Activated naive CD8-positive, alpha-beta T cell treated with anti-CD3 and anti-CD28 coated beads, Interleukin-2, amount 10 ng/mL, durations not matched to agents 7 days and 5 days (primary cell): ENCODE measurements around the gene CTSH. TPM values are rescaled to one million over a fixed set of nuclear protein-coding genes. Genes with fewer than 3 reads are reported as not detected.
"Not testable (repeated sequence)": the region's sequence is repeated elsewhere in the genome, so short reads cannot be mapped to it uniquely, and the experiment has no call there.

Experiments
- ATAC-seq: fragments of 150-1000 bp; cut with Tn5 transposase; one replicate; pipeline ENCODE4 v1.10.0; 2021; ENCODE audit warnings: low read depth, moderate library complexity
- POLR2A ChIA-PET: fragments of 350-600 bp; sonication (Branson Sonifier 250); formaldehyde crosslinking; loops from one replicate; lab custom pipeline; 2021; ENCODE audit warnings: antibody characterized with exemption; lab: Charles Lee
- DNase-seq: peaks from one replicate; pipeline ENCODE4 v3.0.0; 2021
- H3K27ac Mint-ChIP-seq: one replicate; pipeline ENCODE4 v1.8.0; 2022; ENCODE audit warnings: mild to moderate bottlenecking, mixed read lengths
- H3K27me3 Mint-ChIP-seq: one replicate; pipeline ENCODE4 v1.8.0; 2022; ENCODE audit warnings: mild to moderate bottlenecking, moderate library complexity, mixed read lengths
- H3K36me3 Mint-ChIP-seq: one replicate; pipeline ENCODE4 v1.8.0; 2021; ENCODE audit warnings: mild to moderate bottlenecking, mixed read lengths
- H3K4me1 Mint-ChIP-seq: one replicate; pipeline ENCODE4 v1.8.0; 2021; ENCODE audit warnings: mixed read lengths
- H3K4me3 Mint-ChIP-seq: one replicate; pipeline ENCODE4 v1.8.0; 2022; ENCODE audit warnings: mild to moderate bottlenecking, moderate library complexity, mixed read lengths
- H3K9me3 Mint-ChIP-seq: one replicate; pipeline ENCODE4 v1.8.0; 2021; ENCODE audit warnings: mixed read lengths
- total RNA-seq, 2 experiments: library from RNA; stranded (reverse); gene quantifications; one replicate each; pipeline ENCODE4 v1.2.3, GENCODE V29; 2021

CTSH gene
- total RNA-seq, 2 experiments from 2014 or later = 31.5 to 33.9 TPM

DNA sequence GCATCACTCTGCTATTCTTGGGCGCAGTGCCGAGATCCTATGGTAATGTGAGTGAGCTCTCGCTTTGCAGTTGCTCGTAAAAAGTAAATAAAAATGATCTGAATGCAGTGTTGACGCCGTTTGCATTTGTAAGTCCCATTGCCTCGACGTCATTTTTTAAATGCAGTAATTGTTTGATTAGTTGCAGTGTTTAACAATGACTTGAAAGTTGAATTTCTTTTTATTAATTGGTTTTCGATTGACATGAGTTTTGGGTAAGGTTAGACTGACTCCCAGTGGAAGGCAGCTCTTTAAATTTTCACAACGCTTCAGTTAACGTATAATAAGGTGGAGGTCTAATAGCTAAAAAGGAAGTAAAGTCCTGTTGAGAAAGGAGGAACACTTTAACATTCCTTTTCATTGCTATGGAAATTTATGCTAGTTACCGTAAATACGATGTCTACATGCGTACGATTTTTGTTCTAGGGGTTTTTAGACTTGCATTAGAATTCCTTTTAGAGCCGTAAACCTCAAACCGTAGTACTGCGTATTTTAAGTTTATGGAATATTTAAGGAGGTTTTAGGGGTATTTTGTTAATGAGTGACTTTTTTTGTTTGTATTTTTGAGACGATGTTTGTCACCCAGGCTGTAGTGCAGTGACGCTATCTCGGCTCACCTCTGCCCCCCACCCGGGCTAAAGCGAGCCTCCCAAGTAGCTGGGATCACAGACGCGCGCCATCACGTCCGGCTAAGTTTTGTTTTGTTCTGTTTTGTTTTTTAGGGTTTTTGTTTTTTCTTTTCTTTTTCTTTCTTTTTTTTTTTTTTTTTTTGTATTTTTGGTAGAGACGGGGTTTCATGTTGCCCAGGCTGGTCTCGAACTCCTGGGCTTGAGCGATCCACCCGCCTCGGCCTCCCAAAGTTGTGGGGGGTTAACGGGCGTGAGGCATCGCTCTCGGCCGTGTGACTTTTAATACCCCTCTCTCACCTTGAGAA lies 70.8 kb downstream of the CTSH start:
- ATAC-seq (no peak), DNase-seq (peak; percentile 45)
- POLR2A ChIA-PET = interaction anchor here (0.7 to 2.3 kb wide), 12 partner anchors 9 to 1296 kb away, joined by 3 to 9 read pairs (median 4); partner anchors contain the start of genes PSMA4 and SKIC8
- H3K9me3 Mint-ChIP-seq = no peaks in the 10 kb centered on the region
- H3K4me3 Mint-ChIP-seq = peak overlapping the region; percentile 92
- H3K27me3 Mint-ChIP-seq = no peaks in the 10 kb centered on the region
- H3K4me1 Mint-ChIP-seq = peaks cover 31% of the 10 kb centered on the region
- peaks cover 4% of the 10 kb centered on the region for H3K36me3 Mint-ChIP-seq
- H3K27ac Mint-ChIP-seq = peak overlapping the region; percentile 99

DNA sequence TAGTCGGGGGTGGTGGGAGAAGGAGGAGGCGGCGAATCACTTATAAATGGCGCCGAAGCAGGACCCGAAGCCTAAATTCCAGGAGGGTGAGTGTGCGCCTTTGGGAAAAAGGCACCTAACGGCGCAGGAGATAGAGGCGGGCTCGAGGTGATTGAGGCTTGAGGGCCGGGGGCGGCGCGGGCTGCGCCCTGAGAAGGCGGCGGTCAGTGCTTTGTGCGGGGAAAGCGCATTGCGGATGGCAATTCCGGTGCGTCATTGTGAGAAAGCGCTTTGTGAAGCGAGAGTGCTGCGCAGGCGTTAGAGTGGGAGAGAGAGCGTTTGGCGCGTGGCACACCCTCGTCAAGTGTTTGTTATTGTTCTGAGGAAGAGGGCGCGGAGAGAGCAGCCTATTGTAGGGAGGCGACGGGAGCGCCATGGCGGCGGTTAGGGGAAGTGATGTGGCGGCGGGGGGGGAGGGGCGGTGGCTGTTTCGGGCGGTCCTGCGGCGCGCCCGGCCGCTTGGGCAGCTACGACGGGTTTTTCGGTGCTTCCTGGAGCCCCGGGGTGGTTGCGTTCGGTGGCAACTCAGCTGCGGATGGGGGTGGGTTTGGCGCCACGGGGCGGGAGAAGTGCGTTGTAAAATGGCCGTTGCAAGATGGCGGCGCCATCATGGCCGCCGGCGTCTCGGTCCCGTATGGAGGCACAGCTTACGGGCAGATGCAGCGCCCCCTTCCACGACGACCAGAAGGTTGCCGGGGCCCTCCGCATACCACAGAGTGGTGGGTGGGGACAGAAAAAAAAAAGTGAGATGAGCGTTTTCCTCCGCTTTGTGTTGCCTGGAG lies 71.7 kb downstream of the CTSH start:
- H3K27me3 Mint-ChIP-seq = peaks cover 3% of the 10 kb centered on the region
- peak; percentile 73 for ATAC-seq
- peak; percentile 88 for DNase-seq
- no peaks in the 10 kb centered on the region for H3K9me3 Mint-ChIP-seq
- H3K4me1 Mint-ChIP-seq = peaks cover 24% of the 10 kb centered on the region
- peak overlapping the region; percentile 92 for H3K4me3 Mint-ChIP-seq
- peak overlapping the region; percentile 99 for H3K27ac Mint-ChIP-seq
- POLR2A ChIA-PET = interaction anchor here (0.7 to 2.3 kb wide), 10 partner anchors 10 to 574 kb away, joined by 3 to 9 read pairs (median 4); partner anchors contain the start of genes PSMA4 and SKIC8
- H3K36me3 Mint-ChIP-seq = peaks cover under 1% of the 10 kb centered on the region

DNA sequence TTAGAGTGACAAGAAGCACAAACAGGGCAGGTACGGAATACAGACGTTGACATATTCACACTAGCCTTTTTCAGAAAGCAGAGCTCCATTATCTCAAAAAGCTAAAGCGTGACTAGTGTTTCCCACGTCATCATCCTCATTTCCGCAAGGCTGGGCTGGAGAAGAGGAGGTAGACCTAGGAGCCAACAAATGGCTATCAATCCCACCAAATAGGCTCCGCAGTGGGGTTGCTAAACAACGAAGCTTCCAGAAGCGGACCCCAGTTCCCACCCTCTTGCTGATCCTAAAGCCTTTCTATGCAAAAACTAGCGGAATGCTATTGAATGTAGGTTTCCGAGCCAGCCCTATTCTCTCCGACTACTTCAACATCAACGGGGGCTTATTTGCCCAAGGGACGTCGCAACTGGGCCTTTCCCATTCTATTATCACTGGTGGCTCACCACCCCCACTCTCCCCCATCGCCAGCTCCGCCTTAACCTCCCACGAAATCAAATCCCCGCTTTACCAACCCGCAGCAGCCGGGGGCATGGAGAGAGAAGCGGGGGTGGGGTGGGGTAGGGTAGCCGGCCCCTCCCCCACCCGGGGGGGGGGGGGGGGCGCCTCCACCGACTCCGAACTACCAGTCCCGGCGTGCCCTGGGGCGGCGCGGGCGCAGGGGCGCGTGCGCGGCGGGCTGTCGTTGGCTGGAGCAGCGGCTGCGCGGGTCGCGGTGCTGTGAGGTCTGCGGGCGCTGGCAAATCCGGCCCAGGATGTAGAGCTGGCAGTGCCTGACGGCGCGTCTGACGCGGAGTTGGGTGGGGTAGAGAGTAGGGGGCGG lies 72.5 kb downstream of the CTSH start, which contains the start of gene MORF4L1:
Gene MORF4L1, plus strand, starts transcription at position 736 of the 817 bp plus-strand sequence. CDS start 128 bp downstream, outside the sequence.
- peak; percentile 87 for ATAC-seq
- no peaks in the 10 kb centered on the region for H3K9me3 Mint-ChIP-seq
- POLR2A ChIA-PET = interaction anchor here (0.6 to 2.3 kb wide), 5 partner anchors 8 to 332 kb away, joined by 3 to 9 read pairs (median 4); partner anchors contain the start of gene PSMA4
- peak; percentile 98 for DNase-seq
- H3K36me3 Mint-ChIP-seq = no peaks in the 10 kb centered on the region
- H3K4me1 Mint-ChIP-seq = peaks cover 17% of the 10 kb centered on the region
- peak within 1 kb of the TSS; percentile 92 for H3K4me3 Mint-ChIP-seq
- peak within 1 kb of the TSS; percentile 99 for H3K27ac Mint-ChIP-seq
- H3K27me3 Mint-ChIP-seq = peaks cover 3% of the 10 kb centered on the region

DNA sequence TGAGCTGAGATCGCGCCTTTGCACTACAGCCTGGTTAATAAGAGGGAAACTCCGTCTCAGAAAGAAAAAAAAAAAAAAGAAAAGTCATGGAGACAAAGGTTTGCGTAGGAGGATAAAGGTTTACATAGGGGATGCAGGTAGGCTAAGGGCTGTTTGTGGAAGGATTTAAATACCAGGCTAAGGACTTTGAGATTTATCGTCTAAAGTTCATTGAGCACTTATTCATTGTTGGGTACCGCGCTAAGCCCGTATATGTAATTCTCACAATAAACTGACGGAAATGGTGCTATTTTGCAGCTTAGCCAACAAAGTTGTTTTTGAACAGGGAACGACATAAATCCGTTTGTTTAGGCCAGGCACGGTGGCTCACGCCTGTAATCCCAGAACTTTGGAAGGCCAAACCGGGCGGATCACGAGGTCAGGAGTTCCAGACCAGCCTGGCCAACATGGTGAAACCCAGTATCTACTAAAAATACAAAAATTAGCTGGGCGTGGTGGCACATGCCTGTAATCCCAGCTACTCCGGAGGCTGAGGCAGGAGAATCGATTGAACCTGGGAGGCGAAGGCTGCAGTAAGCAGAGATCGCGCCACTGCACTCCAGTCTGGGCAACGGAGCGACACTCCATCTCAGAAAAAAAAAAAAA lies 73.2 kb downstream of the CTSH start:
- H3K27me3 Mint-ChIP-seq, H3K36me3 Mint-ChIP-seq, DNase-seq, H3K9me3 Mint-ChIP-seq, ATAC-seq, H3K27ac Mint-ChIP-seq: not testable (repeated sequence)
- Mint-ChIP-seq H3K4me3 (peak overlapping the region; percentile 69), H3K4me1 (peaks cover 17% of the 10 kb centered on the region)
- POLR2A ChIA-PET = interaction anchor here (0.6 kb wide), 2 partner anchors 9 to 140 kb away, joined by 3 to 4 read pairs; no protein-coding TSS in a partner anchor

Other genes starting within 250 kb of the CTSH start
- gene ADAMTS7, start 133.6 kb downstream of the CTSH start, total RNA-seq = under 1 TPM in 1 of 2 experiments, not detected in 1; 0.14 TPM
- gene MORF4L1, start 72.2 kb downstream of the CTSH start, total RNA-seq = 100 to 1,000 TPM; 268 to 276 TPM
- gene RASGRF1, start 145.7 kb upstream of the CTSH start, total RNA-seq = not detected